Sigmoid colon (tissue), 7 donors: ENCODE measurements around the gene DRAM1. TPM values are rescaled to one million over a fixed set of nuclear protein-coding genes. Genes with fewer than 3 reads are reported as not detected.
A peak's percentile ranks its signal among the peaks of the same experiment; 100 is the strongest.

Experiments
- DNase-seq: peaks from one replicate; pipeline ENCODE4 v3.0.0-alpha.2; 2019
- H3K27ac ChIP-seq, 4 donors: fragments of 200-600 bp; sonication (generic); one replicate each; pipeline ENCODE4 v1.5.1; 2016 to 2019; ENCODE audit warnings: mild to moderate bottlenecking in 1 of 4
- H3K27me3 ChIP-seq, 3 donors: fragments of 200-600 bp; sonication (generic); one replicate each; pipeline ENCODE4 v1.5.1; 2019; ENCODE audit warnings: mild to moderate bottlenecking in 1 of 3
- H3K36me3 ChIP-seq, 4 donors: fragments of 200-600 bp; sonication (generic); one replicate each; pipeline ENCODE4 v1.5.1; 2016 to 2019
- H3K4me1 ChIP-seq, 4 donors: fragments of 200-600 bp; sonication (generic); one replicate each; pipeline ENCODE4 v1.5.1; 2017 to 2019
- H3K4me3 ChIP-seq, 4 donors: fragments of 200-600 bp; sonication (generic); one replicate each; pipeline ENCODE4 v1.5.1; 2017 to 2019; ENCODE audit warnings: mild to moderate bottlenecking in 2 of 4, moderate library complexity in 1 of 4
- H3K9me3 ChIP-seq, 4 donors: fragments of 200-600 bp in 3 of 4; sonication (generic) in 3 of 4; one replicate each; pipeline versions ENCODE4 v1.5.1 to v1.6.1; 2013 to 2019
- EP300 ChIP-seq, 4 donors: sonication (generic); formaldehyde crosslinking; IDR thresholded peaks; one replicate each; pipeline ENCODE4 v1.6.1; 2017; ENCODE audit warnings: antibody characterized with exemption in 4 of 4
- POLR2A ChIP-seq, 2 donors: fragments of 450-650 bp; IDR thresholded peaks; one replicate each; pipeline ENCODE4 v1.6.1; 2016; ENCODE audit warnings: antibody characterized with exemption in 2 of 2, mild to moderate bottlenecking in 2 of 2, moderate library complexity in 2 of 2
- POLR2AphosphoS5 ChIP-seq, 4 donors: sonication (generic); formaldehyde crosslinking; IDR thresholded peaks; one replicate each; pipeline ENCODE4 v1.6.1; 2017; ENCODE audit warnings: antibody characterized with exemption in 4 of 4
- WGBS, 2 donors: extraction: QIAGEN DNeasy Blood & Tissue Kit; methylation state at CpG; one replicate each; pipeline ENCODE4 v1.1.7; 2013; 5-methylcytosine and 5-hydroxymethylcytosine counted together
- intact Hi-C: fragments of 100-400 bp; cut with DNase I; formaldehyde crosslinking; loops from one replicate; pipeline ENCODE4 v1.15.1; 2023
- polyA plus RNA-seq, 3 donors: library from polyadenylated mRNA; stranded (reverse); fragments of 200-250 nt; gene quantifications; one replicate each; pipeline ENCODE4 v1.2.3, GENCODE V29; 2013
- total RNA-seq, 4 donors: library from RNA; depleted of rRNA; stranded (reverse); fragments of >200 nt; gene quantifications; one replicate each; pipeline ENCODE4 v1.1.0, GENCODE V29; 2016
- TF ChIP-seq, protein P1 (sequence below), 4 experiments: fragments of 450-650 bp in 3 of 4; fragments of 200-600 bp in 1 of 4; IDR thresholded peaks; one replicate each; pipeline ENCODE4 v1.5.1; 2016 to 2019; ENCODE audit warnings: antibody characterized with exemption in 4 of 4, mild to moderate bottlenecking in 3 of 4, moderate library complexity in 2 of 4
- donor health status: healthy with polysubstance abuse.
- donor health status: Bipolar disorder and iron deficiency.
- donor health status: healthy.

The DRAM1 gene
- total and polyA plus RNA-seq, 7 donors: 4.2 to 21.6 (median 15.3) TPM

DNA sequence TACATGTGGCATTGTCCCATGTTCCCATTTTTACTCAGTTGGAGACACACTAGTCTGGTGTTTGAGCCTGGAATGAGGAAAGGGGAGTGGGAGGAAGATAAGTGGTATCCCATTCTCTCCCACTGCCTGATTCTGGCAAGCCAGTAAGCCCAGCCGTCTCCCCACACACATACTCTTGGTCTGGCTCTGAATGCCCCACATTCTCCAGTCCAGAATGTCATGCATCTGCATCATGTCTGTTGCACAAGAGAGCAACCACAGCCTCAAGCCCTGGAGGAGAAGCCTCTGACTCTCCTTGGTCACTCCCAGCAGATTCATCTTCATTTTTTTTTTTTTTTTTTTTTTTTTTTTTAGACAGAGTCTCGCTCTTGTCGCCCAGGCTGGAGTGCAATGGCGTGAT is 48.0 kb downstream of the DRAM1 start:
- Histone ChIP-seq H3K4me1 (no peaks in the 10 kb centered on the region), H3K27ac (peak overlapping the region in 2 of 4 donors; percentile 20 to 67), H3K36me3 (peaks cover 0 to 18% (median 3%) of the 10 kb centered on the region in 4 donors), H3K4me3 (no peak overlapping the region), H3K9me3 (no peaks in the 10 kb centered on the region), H3K27me3 (no peaks in the 10 kb centered on the region)
- DNase-seq: peak; percentile 88
- WGBS, 2 donors: 67 to 69% methylated on average over 4 of the region's 4 CpGs
- intact Hi-C loops: no loop called here
- TF ChIP-seq POLR2AphosphoS5 (IDR thresholded peaks at IDR 0.05): peak in 3 of 4 donors; percentile 16 to 62 (median 25)
- TF ChIP-seq, protein P1, sequence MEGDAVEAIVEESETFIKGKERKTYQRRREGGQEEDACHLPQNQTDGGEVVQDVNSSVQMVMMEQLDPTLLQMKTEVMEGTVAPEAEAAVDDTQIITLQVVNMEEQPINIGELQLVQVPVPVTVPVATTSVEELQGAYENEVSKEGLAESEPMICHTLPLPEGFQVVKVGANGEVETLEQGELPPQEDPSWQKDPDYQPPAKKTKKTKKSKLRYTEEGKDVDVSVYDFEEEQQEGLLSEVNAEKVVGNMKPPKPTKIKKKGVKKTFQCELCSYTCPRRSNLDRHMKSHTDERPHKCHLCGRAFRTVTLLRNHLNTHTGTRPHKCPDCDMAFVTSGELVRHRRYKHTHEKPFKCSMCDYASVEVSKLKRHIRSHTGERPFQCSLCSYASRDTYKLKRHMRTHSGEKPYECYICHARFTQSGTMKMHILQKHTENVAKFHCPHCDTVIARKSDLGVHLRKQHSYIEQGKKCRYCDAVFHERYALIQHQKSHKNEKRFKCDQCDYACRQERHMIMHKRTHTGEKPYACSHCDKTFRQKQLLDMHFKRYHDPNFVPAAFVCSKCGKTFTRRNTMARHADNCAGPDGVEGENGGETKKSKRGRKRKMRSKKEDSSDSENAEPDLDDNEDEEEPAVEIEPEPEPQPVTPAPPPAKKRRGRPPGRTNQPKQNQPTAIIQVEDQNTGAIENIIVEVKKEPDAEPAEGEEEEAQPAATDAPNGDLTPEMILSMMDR (IDR thresholded peaks at IDR 0.05): no peak

GRCh38 chr12:101925935-101926334 is 48.6 kb downstream of the DRAM1 start:
- H3K27ac ChIP-seq: peak overlapping the region in 2 of 4 donors; percentile 37 to 60
- H3K4me3 ChIP-seq: no peak overlapping the region
- intact Hi-C loops: no loop called here
- H3K36me3 ChIP-seq: peaks cover 0 to 16% (median 3%) of the 10 kb centered on the region in 4 donors
- TF ChIP-seq EP300 (IDR thresholded peaks at IDR 0.05) (no peak), POLR2AphosphoS5 (IDR thresholded peaks at IDR 0.05) (no peak), POLR2A (IDR thresholded peaks at IDR 0.05) (no peak)
- TF ChIP-seq, protein P1 (IDR thresholded peaks at IDR 0.05): no peak
- DNase-seq: no peak
- 73 to 78% methylated on average over 6 of the region's 6 CpGs for WGBS, 2 donors
- H3K27me3 ChIP-seq: no peaks in the 10 kb centered on the region
- no peaks in the 10 kb centered on the region for H3K9me3 ChIP-seq
- no peaks in the 10 kb centered on the region for H3K4me1 ChIP-seq

DNA sequence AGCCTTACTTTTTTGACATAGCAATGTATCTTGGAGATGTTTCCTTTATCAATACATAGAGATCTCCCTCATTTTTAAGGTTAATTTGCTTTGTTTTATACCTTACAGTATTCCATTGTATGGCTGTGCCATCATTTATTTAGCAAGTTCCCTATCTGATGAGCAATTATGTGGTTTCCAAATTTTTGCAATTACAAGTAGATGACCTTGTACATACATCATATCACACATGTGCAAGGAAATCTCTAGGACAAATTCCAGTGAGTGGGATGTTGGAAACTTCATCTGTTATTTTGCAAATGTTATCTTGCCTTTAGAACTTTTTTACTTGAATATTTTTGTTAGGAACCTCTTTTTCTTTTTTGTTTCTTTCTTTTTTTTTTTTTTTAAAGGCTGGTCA is 49.7 kb downstream of the DRAM1 start:
- Histone ChIP-seq H3K4me1 (no peaks in the 10 kb centered on the region), H3K27me3 (no peaks in the 10 kb centered on the region), H3K4me3 (no peak overlapping the region), H3K36me3 (peaks cover 0 to 5% (median 2%) of the 10 kb centered on the region in 4 donors), H3K9me3 (no peaks in the 10 kb centered on the region), H3K27ac (no peak overlapping the region)
- intact Hi-C loops: no loop called here
- DNase-seq: no peak
- TF ChIP-seq POLR2A (IDR thresholded peaks at IDR 0.05): no peak
- no peak for TF ChIP-seq EP300 (IDR thresholded peaks at IDR 0.05)
- TF ChIP-seq, protein P1 (IDR thresholded peaks at IDR 0.05): no peak
- TF ChIP-seq POLR2AphosphoS5 (IDR thresholded peaks at IDR 0.05): peak in 1 of 4 donors; percentile 23

- Histone ChIP-seq H3K9me3 (no peaks in the 10 kb centered on the region), H3K27me3 (no peaks in the 10 kb centered on the region), H3K4me3 (no peak overlapping the region), H3K4me1 (no peaks in the 10 kb centered on the region), H3K36me3 (peaks cover 0 to 1% (median 0%) of the 10 kb centered on the region in 4 donors), H3K27ac (no peak overlapping the region)
- intact Hi-C loops: no loop called here
- TF ChIP-seq POLR2AphosphoS5 (IDR thresholded peaks at IDR 0.05): no peak
- no peak for TF ChIP-seq EP300 (IDR thresholded peaks at IDR 0.05)
- no peak for TF ChIP-seq POLR2A (IDR thresholded peaks at IDR 0.05)
- TF ChIP-seq, protein P1 (IDR thresholded peaks at IDR 0.05): no peak
- 74 to 82% methylated on average over 4 of the region's 4 CpGs for WGBS, 2 donors
- DNase-seq: no peak
These were observed 50.6 kb downstream of the DRAM1 start for GRCh38 chr12:101927999-101928398.

DNA sequence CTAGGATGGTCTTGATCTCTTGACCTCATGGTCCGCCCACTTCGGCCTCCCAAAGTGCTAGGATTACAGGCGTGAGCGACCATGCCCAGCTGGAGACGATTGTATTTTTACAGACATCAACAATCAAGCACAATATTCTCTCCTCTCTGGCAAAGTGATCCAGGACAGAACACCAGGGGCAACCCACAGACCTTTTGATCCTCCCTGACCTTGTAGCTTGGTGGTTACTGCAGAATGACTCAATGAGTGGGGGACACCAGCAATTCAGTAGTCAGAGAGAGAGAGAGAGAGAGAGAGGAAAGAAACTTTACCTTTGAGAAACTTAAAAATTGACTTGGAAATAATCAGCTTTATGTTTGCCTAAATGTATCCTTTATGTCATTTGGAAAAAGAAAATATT is 51.2 kb downstream of the DRAM1 start:
- Histone ChIP-seq H3K9me3 (no peaks in the 10 kb centered on the region), H3K36me3 (no peaks in the 10 kb centered on the region), H3K4me1 (no peaks in the 10 kb centered on the region), H3K4me3 (no peak overlapping the region), H3K27ac (no peak overlapping the region), H3K27me3 (no peaks in the 10 kb centered on the region)
- WGBS, 2 donors: 82 to 90% methylated on average over 5 of the region's 5 CpGs
- intact Hi-C loops: no loop called here
- DNase-seq: no peak
- no peak for TF ChIP-seq EP300 (IDR thresholded peaks at IDR 0.05)
- TF ChIP-seq POLR2AphosphoS5 (IDR thresholded peaks at IDR 0.05): no peak
- TF ChIP-seq POLR2A (IDR thresholded peaks at IDR 0.05): no peak
- TF ChIP-seq, protein P1 (IDR thresholded peaks at IDR 0.05): no peak
